Neuronal stem cell (in vitro differentiated cells): Measurements from ENCODE around the gene DDIT3.

ENCODE experiments used
- DNase-seq: peaks from one replicate; pipeline ENCODE4 v3.0.0-alpha.2; 2013; ENCODE audit warnings: low spot score
- H2AFZ ChIP-seq: one replicate; pipeline ENCODE4 v1.6.1; 2013; ENCODE audit warnings: mild to moderate bottlenecking, low read length, inconsistent platforms
- H2AK5ac ChIP-seq: 2 replicates; pipeline ENCODE4 v1.6.1; 2013; ENCODE audit warnings: low read depth, mild to moderate bottlenecking, inconsistent platforms, low read length, moderate library complexity, mixed read lengths
- H2BK120ac ChIP-seq: 2 replicates; pipeline ENCODE4 v1.6.1; 2013; ENCODE audit warnings: low read depth, mild to moderate bottlenecking, inconsistent platforms, low read length, moderate library complexity, mixed read lengths
- H2BK12ac ChIP-seq: one replicate; pipeline ENCODE4 v1.6.1; 2013; ENCODE audit warnings: low read length, inconsistent platforms
- H2BK15ac ChIP-seq: 2 replicates; pipeline ENCODE4 v1.6.1; 2013; ENCODE audit warnings: mild to moderate bottlenecking, low read length, inconsistent platforms, mixed read lengths
- H2BK5ac ChIP-seq: one replicate; pipeline ENCODE4 v1.6.1; 2013; ENCODE audit warnings: inconsistent platforms, mild to moderate bottlenecking, low read length, moderate library complexity
- H3K14ac ChIP-seq: one replicate; pipeline ENCODE4 v1.6.1; 2013; ENCODE audit warnings: low read length, inconsistent platforms
- H3K18ac ChIP-seq: 2 replicates; pipeline ENCODE4 v1.6.1; 2013; ENCODE audit warnings: low read length, inconsistent platforms
- H3K23ac ChIP-seq: 2 replicates; pipeline ENCODE4 v1.6.1; 2013; ENCODE audit warnings: low read depth, mild to moderate bottlenecking, mixed read lengths, low read length, inconsistent platforms; ENCODE audit not compliant: poor library complexity
- H3K27ac ChIP-seq: replicated peaks from 3 replicates; pipeline ENCODE4 v1.5.1; 2013; ENCODE audit warnings: low read length, inconsistent platforms
- H3K27me3 ChIP-seq, 3 experiments: 2 replicates each; pipeline ENCODE4 v1.6.1; 2013; ENCODE audit warnings: low read length in 3 of 3, mild to moderate bottlenecking in 2 of 3, inconsistent platforms in 1 of 3, low read depth in 1 of 3, mixed read lengths in 1 of 3, moderate library complexity in 1 of 3; ENCODE audit not compliant: control insufficient read depth in 3 of 3, insufficient read depth in 3 of 3
- H3K36me3 ChIP-seq, 2 donors: replicated peaks in 1 of 2; 2 replicates each; pipeline ENCODE4 v1.6.1; 2013; ENCODE audit warnings: low read length in 2 of 2; ENCODE audit not compliant: control insufficient read depth in 2 of 2, insufficient read depth in 2 of 2
- H3K4ac ChIP-seq: 2 replicates; pipeline ENCODE4 v1.6.1; 2013; ENCODE audit warnings: inconsistent platforms, mild to moderate bottlenecking, low read length, moderate library complexity
- H3K4me1 ChIP-seq, 2 donors: 1 replicate in 1 of 2; 2 replicates in 1 of 2; pipeline ENCODE4 v1.6.1; 2013; ENCODE audit warnings: low read length in 2 of 2, low read depth in 1 of 2; ENCODE audit not compliant: control insufficient read depth in 2 of 2, insufficient read depth in 1 of 2
- H3K4me2 ChIP-seq: one replicate; pipeline ENCODE4 v1.6.1; 2013; ENCODE audit warnings: mild to moderate bottlenecking, low read length, inconsistent platforms; ENCODE audit not compliant: insufficient read depth, poor library complexity, severe bottlenecking
- H3K4me3 ChIP-seq, 2 donors: 2 replicates each; pipeline ENCODE4 v1.5.1; 2013; ENCODE audit warnings: low read length in 2 of 2, mild to moderate bottlenecking in 2 of 2, inconsistent platforms in 1 of 2, moderate library complexity in 1 of 2
- H3K79me1 ChIP-seq: one replicate; pipeline ENCODE4 v1.6.1; 2013; ENCODE audit warnings: low read depth, mild to moderate bottlenecking, inconsistent platforms, low read length, moderate library complexity
- H3K9ac ChIP-seq: one replicate; pipeline ENCODE4 v1.6.1; 2013; ENCODE audit warnings: mild to moderate bottlenecking, low read depth, low read length, inconsistent platforms; ENCODE audit not compliant: poor library complexity
- H3K9me3 ChIP-seq, 2 donors: replicated peaks in 1 of 2; 2 replicates each; pipeline versions ENCODE3 to v1.6.1; 2013; ENCODE audit warnings: low read length in 2 of 2, mild to moderate bottlenecking in 2 of 2, inconsistent platforms in 1 of 2, low read depth in 1 of 2, mixed read lengths in 1 of 2, moderate library complexity in 1 of 2; ENCODE audit not compliant: control insufficient read depth in 2 of 2, insufficient read depth in 1 of 2
- H4K8ac ChIP-seq: one replicate; pipeline ENCODE4 v1.6.1; 2013; ENCODE audit warnings: low read depth, mild to moderate bottlenecking, inconsistent platforms, low read length, moderate library complexity
- H4K91ac ChIP-seq: one replicate; pipeline ENCODE4 v1.6.1; 2013; ENCODE audit warnings: low read length, low read depth, mild to moderate bottlenecking, inconsistent platforms; ENCODE audit not compliant: poor library complexity
- WGBS, 2 donors: extraction: QIAGEN DNeasy Blood & Tissue Kit; methylation state at CpG; one replicate each; pipeline ENCODE4 v1.1.7; 2013; ENCODE audit warnings: missing lambda C conversion rate in 2 of 2, mixed read lengths in 1 of 2; ENCODE audit not compliant: insufficient read length in 2 of 2, insufficient replicate concordance in 1 of 2; ENCODE audit errors: extremely low coverage in 2 of 2; 5-methylcytosine and 5-hydroxymethylcytosine counted together

The DDIT3 gene

GRCh38 chr12:57469296-57470164, 50.8 kb downstream of the DDIT3 start:
- no peak overlapping the region for H3K4ac ChIP-seq
- no peak overlapping the region for H2AFZ ChIP-seq
- H3K27ac ChIP-seq, result no peak overlapping the region
- H2BK12ac ChIP-seq, result no peak overlapping the region
- no peak overlapping the region for H3K23ac ChIP-seq
- H3K4me3 ChIP-seq, result no peak overlapping the region
- peak overlapping the region; percentile 45 for H3K18ac ChIP-seq
- peaks cover 2 to 24% (median 21%) of the 10 kb centered on the region in 3 experiments for H3K27me3 ChIP-seq
- H3K4me2 ChIP-seq, result no peak overlapping the region
- H2BK120ac ChIP-seq, result no peak overlapping the region
- no peaks in the 10 kb centered on the region for H3K36me3 ChIP-seq
- no peak overlapping the region for H4K8ac ChIP-seq
- H2AK5ac ChIP-seq, result peak overlapping the region; percentile 16
- no CpG with 5 or more reads among the region's 10 CpGs for WGBS, 2 donors
- H2BK15ac ChIP-seq, result no peak overlapping the region
- H3K4me1 ChIP-seq, result no peaks in the 10 kb centered on the region
- DNase-seq, result no peak
- no peak overlapping the region for H2BK5ac ChIP-seq
- no peak overlapping the region for H3K9ac ChIP-seq
- no peak overlapping the region for H3K14ac ChIP-seq
- H3K79me1 ChIP-seq, result no peaks in the 10 kb centered on the region
- H3K9me3 ChIP-seq, result peaks cover 2 to 4% of the 10 kb centered on the region in 2 donors
- no peak overlapping the region for H4K91ac ChIP-seq

DNA sequence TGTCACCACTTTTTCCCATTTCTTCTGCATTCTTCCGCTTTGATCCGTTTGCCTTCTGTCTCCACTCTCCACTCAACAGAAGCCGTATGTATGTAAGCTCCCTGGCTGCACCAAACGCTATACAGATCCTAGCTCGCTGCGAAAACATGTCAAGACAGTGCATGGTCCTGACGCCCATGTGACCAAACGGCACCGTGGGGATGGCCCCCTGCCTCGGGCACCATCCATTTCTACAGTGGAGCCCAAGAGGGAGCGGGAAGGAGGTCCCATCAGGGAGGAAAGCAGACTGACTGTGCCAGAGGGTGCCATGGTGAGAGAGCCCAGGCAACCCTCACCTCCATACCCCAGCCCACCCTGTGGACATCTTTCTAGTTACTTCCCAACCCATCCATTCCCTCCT, 52.4 kb downstream of the DDIT3 start:
- Histone ChIP-seq H4K8ac (no peak overlapping the region), H2AK5ac (no peak overlapping the region), H3K4ac (no peak overlapping the region), H3K36me3 (no peaks in the 10 kb centered on the region), H3K9me3 (peaks cover 0 to 4% of the 10 kb centered on the region in 2 donors), H3K79me1 (no peaks in the 10 kb centered on the region), H3K27me3 (peaks cover 0 to 16% (median 6%) of the 10 kb centered on the region in 3 experiments), H3K4me3 (peak overlapping the region in 1 of 2 donors; percentile 30), H3K4me1 (no peaks in the 10 kb centered on the region), H2AFZ (no peak overlapping the region), H4K91ac (no peak overlapping the region), H3K9ac (no peak overlapping the region), H2BK5ac (no peak overlapping the region), H3K4me2 (no peak overlapping the region), H2BK12ac (no peak overlapping the region), H3K27ac (no peak overlapping the region), H3K23ac (no peak overlapping the region), H2BK15ac (no peak overlapping the region), H3K18ac (no peak overlapping the region), H2BK120ac (no peak overlapping the region), H3K14ac (peak overlapping the region; percentile 2)
- WGBS, 2 donors, result no CpG with 5 or more reads among the region's 11 CpGs
- DNase-seq, result no peak

GRCh38 chr12:57467212-57467874, 53.0 kb downstream of the DDIT3 start:
- Histone ChIP-seq H3K4me3 (peak overlapping the region in 1 of 2 donors; percentile 30), H3K4me2 (no peak overlapping the region), H3K27ac (no peak overlapping the region), H3K23ac (no peak overlapping the region), H3K4ac (no peak overlapping the region), H4K8ac (no peak overlapping the region), H3K9me3 (peaks cover 0 to 4% of the 10 kb centered on the region in 2 donors), H2BK120ac (no peak overlapping the region), H2AK5ac (no peak overlapping the region), H2AFZ (no peak overlapping the region), H3K18ac (peak overlapping the region; percentile 9), H2BK15ac (peak overlapping the region; percentile 44), H3K14ac (peak overlapping the region; percentile 2), H2BK5ac (no peak overlapping the region), H3K36me3 (no peaks in the 10 kb centered on the region), H3K79me1 (no peaks in the 10 kb centered on the region), H2BK12ac (no peak overlapping the region), H4K91ac (no peak overlapping the region), H3K4me1 (peaks cover 0 to 2% of the 10 kb centered on the region in 2 donors), H3K27me3 (peaks cover 0 to 12% (median under 1%) of the 10 kb centered on the region in 3 experiments), H3K9ac (no peak overlapping the region)
- no CpG with 5 or more reads among the region's 12 CpGs for WGBS, 2 donors
- DNase-seq, result no peak
